HepG2 (cell line): ENCODE data around the gene WNK2. TPM values are rescaled to one million over a fixed set of nuclear protein-coding genes. Genes with fewer than 3 reads are reported as not detected.

Experiments used
- CEBPZ ChIP-seq: IDR thresholded peaks from 2 replicates; pipeline ENCODE4 v1.6.1; 2012; ENCODE audit warnings: low read length, improper control_type of control experiment
- CSRNP2 ChIP-seq: sonication (generic); formaldehyde crosslinking; conservative IDR thresholded peaks from 2 replicates; pipeline ENCODE4 v1.8.0; 2022; ENCODE audit warnings: low read depth, missing genetic modification reagents
- NPAS2 ChIP-seq: sonication (generic); formaldehyde crosslinking; IDR thresholded peaks from 2 replicates; pipeline ENCODE4 v1.8.0; 2022; ENCODE audit warnings: mild to moderate bottlenecking, missing genetic modification reagents, borderline replicate concordance
- ZNF232 ChIP-seq: sonication (generic); formaldehyde crosslinking; IDR thresholded peaks from 2 replicates; pipeline ENCODE4 v1.4.0; 2020; ENCODE audit warnings: missing genetic modification reagents, borderline replicate concordance
- ZNF781 ChIP-seq: sonication (generic); formaldehyde crosslinking; IDR thresholded peaks from 2 replicates; pipeline ENCODE4 v1.5.1; 2020; ENCODE audit warnings: borderline replicate concordance, mild to moderate bottlenecking, missing genetic modification reagents; ENCODE audit errors: not compliant biosample characterization
- ZSCAN29 ChIP-seq: sonication (generic); formaldehyde crosslinking; conservative IDR thresholded peaks from 2 replicates; pipeline ENCODE4 v1.4.0; 2020; ENCODE audit warnings: mild to moderate bottlenecking, missing genetic modification reagents
- polyA plus RNA-seq, 8 experiments: library from polyadenylated mRNA; depleted of rRNA in 3 of 8; stranded (reverse) in 7 of 8; unstranded in 1 of 8; fragments of >200 nt; fragmentation: Illumina TruSeq in 4 of 8; extraction: Trizol in 4 of 8; gene quantifications; 2 replicates each; pipeline versions ENCODE4 v1.2.1 to v1.2.3, GENCODE V29; 2011 to 2016; ENCODE audit warnings: low read depth in 4 of 8, missing spikeins in 1 of 8, mixed read lengths in 1 of 8; ENCODE audit not compliant: insufficient read depth in 1 of 8
- total RNA-seq, 5 experiments: library from RNA; depleted of rRNA; stranded (reverse); fragments of >200 nt; fragmentation: Illumina TruSeq; extraction: Trizol; gene quantifications; 2 replicates each; pipeline ENCODE4 v1.2.3, GENCODE V29; 2016; ENCODE audit warnings: low read depth in 1 of 5
- TF ChIP-seq, protein P1 (sequence below): IDR thresholded peaks from 2 replicates; pipeline ENCODE4 v1.6.1; 2016; ENCODE audit warnings: low read depth

WNK2 gene
- total and polyA plus RNA-seq, 2 of the 13 experiments (the other 11 are each of a cell fraction or from before 2014, with no cell fraction given), result 10.5 to 12.0 TPM

GRCh38 chr9:93148721-93149120 is 35.2 kb upstream of the WNK2 start (continued):
- no peak for TF ChIP-seq CSRNP2 (CRISPR knock-in tag)
- TF ChIP-seq NPAS2 (CRISPR knock-in tag), result no peak
- no peak for TF ChIP-seq CEBPZ
- TF ChIP-seq ZNF781, result no peak
- TF ChIP-seq, protein P1, sequence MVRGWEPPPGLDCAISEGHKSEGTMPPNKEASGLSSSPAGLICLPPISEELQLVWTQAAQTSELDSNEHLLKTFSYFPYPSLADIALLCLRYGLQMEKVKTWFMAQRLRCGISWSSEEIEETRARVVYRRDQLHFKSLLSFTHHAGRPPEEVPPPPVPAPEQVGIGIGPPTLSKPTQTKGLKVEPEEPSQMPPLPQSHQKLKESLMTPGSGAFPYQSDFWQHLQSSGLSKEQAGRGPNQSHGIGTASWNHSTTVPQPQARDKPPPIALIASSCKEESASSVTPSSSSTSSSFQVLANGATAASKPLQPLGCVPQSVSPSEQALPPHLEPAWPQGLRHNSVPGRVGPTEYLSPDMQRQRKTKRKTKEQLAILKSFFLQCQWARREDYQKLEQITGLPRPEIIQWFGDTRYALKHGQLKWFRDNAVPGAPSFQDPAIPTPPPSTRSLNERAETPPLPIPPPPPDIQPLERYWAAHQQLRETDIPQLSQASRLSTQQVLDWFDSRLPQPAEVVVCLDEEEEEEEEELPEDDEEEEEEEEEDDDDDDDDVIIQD (CRISPR knock-in tag), result no peak
- no peak for TF ChIP-seq ZNF232 (CRISPR knock-in tag)
- TF ChIP-seq ZSCAN29, result no peak
